OCI-LY3 (cell line): ENCODE data around the gene EIF6.
A peak's percentile ranks its signal among the peaks of the same experiment; 100 is the strongest.

ENCODE experiments used
- EZH2phosphoT487 ChIP-seq: fragments of 200-600 bp; shearing (Covaris generic); IDR thresholded peaks from 2 replicates; pipeline ENCODE4 v1.6.1; 2018; ENCODE audit warnings: antibody characterized with exemption, mixed run types, low read depth
- TF ChIP-seq, protein P1 (sequence below): fragments of 200-600, 300-600 bp; sonication (generic); IDR thresholded peaks from 2 replicates; pipeline ENCODE4 v1.5.1; 2014; ENCODE audit warnings: antibody characterized with exemption, low read length, low read depth

DNA sequence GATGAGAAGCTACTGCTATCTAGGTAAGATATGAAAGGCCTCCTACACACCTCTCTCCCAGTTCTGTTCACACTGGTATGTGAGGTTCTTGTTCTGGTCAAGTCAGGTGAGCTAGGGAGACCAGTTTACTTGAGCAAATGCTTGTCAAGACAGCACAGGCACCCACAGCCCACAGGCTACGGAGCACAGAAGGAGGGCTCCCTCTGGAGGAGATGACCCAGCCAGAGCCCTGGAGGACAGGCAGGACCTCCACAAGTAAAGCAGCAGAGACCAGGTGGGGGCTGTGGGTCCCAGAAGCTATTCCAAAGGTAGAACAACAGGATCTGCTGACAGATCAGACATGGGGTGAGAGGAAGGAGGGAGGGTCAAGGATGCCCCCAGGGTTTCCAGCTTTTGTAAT, 19.8 kb downstream of the EIF6 start:
- TF ChIP-seq, protein P1, sequence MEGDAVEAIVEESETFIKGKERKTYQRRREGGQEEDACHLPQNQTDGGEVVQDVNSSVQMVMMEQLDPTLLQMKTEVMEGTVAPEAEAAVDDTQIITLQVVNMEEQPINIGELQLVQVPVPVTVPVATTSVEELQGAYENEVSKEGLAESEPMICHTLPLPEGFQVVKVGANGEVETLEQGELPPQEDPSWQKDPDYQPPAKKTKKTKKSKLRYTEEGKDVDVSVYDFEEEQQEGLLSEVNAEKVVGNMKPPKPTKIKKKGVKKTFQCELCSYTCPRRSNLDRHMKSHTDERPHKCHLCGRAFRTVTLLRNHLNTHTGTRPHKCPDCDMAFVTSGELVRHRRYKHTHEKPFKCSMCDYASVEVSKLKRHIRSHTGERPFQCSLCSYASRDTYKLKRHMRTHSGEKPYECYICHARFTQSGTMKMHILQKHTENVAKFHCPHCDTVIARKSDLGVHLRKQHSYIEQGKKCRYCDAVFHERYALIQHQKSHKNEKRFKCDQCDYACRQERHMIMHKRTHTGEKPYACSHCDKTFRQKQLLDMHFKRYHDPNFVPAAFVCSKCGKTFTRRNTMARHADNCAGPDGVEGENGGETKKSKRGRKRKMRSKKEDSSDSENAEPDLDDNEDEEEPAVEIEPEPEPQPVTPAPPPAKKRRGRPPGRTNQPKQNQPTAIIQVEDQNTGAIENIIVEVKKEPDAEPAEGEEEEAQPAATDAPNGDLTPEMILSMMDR, result peak; percentile 15
- TF ChIP-seq EZH2phosphoT487, result no peak
